ENCODE measurements around the gene HOGA1.

The HOGA1 gene

GRCh38 chr10:97577701-97578100 lies 6.5 kb upstream of the HOGA1 start:
- no peak for DNase-seq (ENCODE audit: low read depth)
- TF ChIP-seq CTCF (conservative IDR thresholded peaks at IDR 0.05; ENCODE audit: low read depth, low read length): no peak
- H3K4me3 ChIP-seq (ENCODE audit: low read depth, low read length): no peak overlapping the region

GRCh38 chr10:97578171-97578844 lies 5.9 kb upstream of the HOGA1 start:
- TF ChIP-seq CTCF (conservative IDR thresholded peaks at IDR 0.05; ENCODE audit: low read depth, low read length): no peak
- peak overlapping the region; percentile 33 for H3K4me3 ChIP-seq (ENCODE audit: low read depth, low read length)
- no peak for DNase-seq (ENCODE audit: low read depth)

GRCh38 chr10:97580421-97581367 lies 3.5 kb upstream of the HOGA1 start:
- H3K4me3 ChIP-seq (ENCODE audit: low read depth, low read length): no peak overlapping the region
- no peak for TF ChIP-seq CTCF (conservative IDR thresholded peaks at IDR 0.05; ENCODE audit: low read depth, low read length)
- DNase-seq (ENCODE audit: low read depth): no peak

GRCh38 chr10:97582169-97582568 lies 2.0 kb upstream of the HOGA1 start:
- TF ChIP-seq CTCF (conservative IDR thresholded peaks at IDR 0.05; ENCODE audit: low read depth, low read length): no peak
- no peak for DNase-seq (ENCODE audit: low read depth)
- no peak overlapping the region for H3K4me3 ChIP-seq (ENCODE audit: low read depth, low read length)

GRCh38 chr10:97583476-97583875 lies 713 bp upstream of the HOGA1 start:
- no peak for DNase-seq (ENCODE audit: low read depth)
- no peak for TF ChIP-seq CTCF (conservative IDR thresholded peaks at IDR 0.05; ENCODE audit: low read depth, low read length)
- H3K4me3 ChIP-seq (ENCODE audit: low read depth, low read length): no peak overlapping the region

- DNase-seq (ENCODE audit: low read depth): no peak
- no peak overlapping the region for H3K4me3 ChIP-seq (ENCODE audit: low read depth, low read length)
- no peak for TF ChIP-seq CTCF (conservative IDR thresholded peaks at IDR 0.05; ENCODE audit: low read depth, low read length)
These were observed 729 bp downstream of the HOGA1 start for GRCh38 chr10:97584798-97585438.

Data from choroid plexus epithelial cell (primary cell).